Neural cell (in vitro differentiated cells): ENCODE results near the gene RYK. TPM values are rescaled to one million over a fixed set of nuclear protein-coding genes. Genes with fewer than 3 reads are reported as not detected.

ENCODE experiments used
- H2AFZ ChIP-seq: fragments of 200-600, 300-800 bp; sonication (generic), shearing (Covaris generic); 2 replicates; pipeline ENCODE4 v1.6.0; 2014; ENCODE audit warnings: low read depth, mild to moderate bottlenecking, antibody characterized with exemption, low read length, moderate library complexity
- H3F3A ChIP-seq: fragments of 200-600 bp; shearing (Covaris generic); 2 replicates; pipeline ENCODE4 v1.6.1; 2016; ENCODE audit warnings: mild to moderate bottlenecking, moderate library complexity, mixed read lengths, antibody characterized with exemption, low read length; ENCODE audit not compliant: insufficient read depth, poor library complexity, severe bottlenecking
- H3K27ac ChIP-seq: fragments of 200-600, 300-800 bp; sonication (generic), shearing (Covaris generic); 2 replicates; pipeline ENCODE4 v1.5.1; 2014; ENCODE audit warnings: mild to moderate bottlenecking, low read length, moderate library complexity
- H3K27me3 ChIP-seq: fragments of 300-800, 200-600 bp; sonication (generic), shearing (Covaris generic); 2 replicates; pipeline ENCODE4 v1.6.0; 2014; ENCODE audit warnings: mild to moderate bottlenecking, low read depth, low read length, moderate library complexity; ENCODE audit not compliant: insufficient read depth
- H3K36me3 ChIP-seq: fragments of 300-800, 200-600 bp; sonication (generic), shearing (Covaris generic); 2 replicates; pipeline ENCODE4 v1.5.1; 2014; ENCODE audit warnings: mild to moderate bottlenecking, antibody characterized with exemption, low read length, moderate library complexity; ENCODE audit not compliant: insufficient read depth
- H3K4me2 ChIP-seq: fragments of 300-800, 200-600 bp; sonication (generic), shearing (Covaris generic); 2 replicates; pipeline ENCODE4 v1.6.0; 2014; ENCODE audit warnings: mild to moderate bottlenecking, low read length
- H3K4me3 ChIP-seq: fragments of 300-800, 200-600 bp; sonication (generic), shearing (Covaris generic); 2 replicates; pipeline ENCODE4 v1.5.1; 2014; ENCODE audit warnings: mild to moderate bottlenecking, low read length, moderate library complexity
- H3K79me2 ChIP-seq: fragments of 200-600 bp; shearing (Covaris generic); replicated peaks from 2 replicates; pipeline ENCODE4 v1.6.0; 2014; ENCODE audit warnings: mild to moderate bottlenecking, low read length, moderate library complexity; ENCODE audit not compliant: insufficient read depth
- H3K9ac ChIP-seq: fragments of 300-800, 200-600 bp; sonication (generic), shearing (Covaris generic); 2 replicates; pipeline ENCODE4 v1.6.1; 2016; ENCODE audit warnings: mild to moderate bottlenecking, low read length, mixed read lengths
- H3K9me2 ChIP-seq: fragments of 200-600 bp; shearing (Covaris generic); 2 replicates; pipeline ENCODE4 v1.6.1; 2016; ENCODE audit warnings: mild to moderate bottlenecking, low read length, mixed read lengths; ENCODE audit not compliant: insufficient read depth
- H3K9me3 ChIP-seq: fragments of 200-600, 300-800 bp; sonication (generic), shearing (Covaris generic); 2 replicates; pipeline ENCODE4 v1.6.1; 2016; ENCODE audit warnings: mild to moderate bottlenecking, mixed run types, low read length, moderate library complexity, mixed read lengths
- H4K20me1 ChIP-seq: fragments of 200-600 bp; shearing (Covaris generic); 2 replicates; pipeline ENCODE4 v1.6.1; 2016; ENCODE audit warnings: mild to moderate bottlenecking, mixed run types; ENCODE audit not compliant: insufficient read depth
- EP300 ChIP-seq: fragments of 450-650 bp; conservative IDR thresholded peaks from 2 replicates; pipeline ENCODE4 v1.6.1; 2014; ENCODE audit warnings: antibody characterized with exemption, mild to moderate bottlenecking, moderate library complexity; ENCODE audit not compliant: poor library complexity, severe bottlenecking
- EZH2 ChIP-seq: fragments of 200-600, 300-800 bp; shearing (Covaris generic), sonication (generic); IDR thresholded peaks from 2 replicates; pipeline ENCODE4 v1.6.1; 2014; ENCODE audit warnings: antibody characterized with exemption, low read length, borderline replicate concordance, mild to moderate bottlenecking; ENCODE audit not compliant: insufficient read depth, poor library complexity, severe bottlenecking
- MXI1 ChIP-seq: fragments of 450-650 bp; conservative IDR thresholded peaks from 2 replicates; pipeline ENCODE4 v1.6.1; 2014; ENCODE audit warnings: antibody characterized with exemption, mild to moderate bottlenecking; ENCODE audit not compliant: poor library complexity, severe bottlenecking
- POLR2AphosphoS5 ChIP-seq: IDR thresholded peaks from 2 replicates; pipeline ENCODE4 v1.6.1; 2012
- RAD21 ChIP-seq: fragments of 450-650 bp; conservative IDR thresholded peaks from 2 replicates; pipeline ENCODE4 v1.6.1; 2014; ENCODE audit warnings: antibody characterized with exemption, mild to moderate bottlenecking, moderate library complexity
- SMC3 ChIP-seq: fragments of 450-650 bp; conservative IDR thresholded peaks from 2 replicates; pipeline ENCODE4 v1.6.1; 2014; ENCODE audit warnings: antibody characterized with exemption, mild to moderate bottlenecking, moderate library complexity; ENCODE audit not compliant: poor library complexity
- TAF1 ChIP-seq: IDR thresholded peaks from 2 replicates; pipeline ENCODE4 v1.6.1; 2012; ENCODE audit warnings: low read depth
- polyA plus RNA-seq: library from polyadenylated mRNA; depleted of rRNA; stranded (reverse); fragments of >200 nt; gene quantifications from 2 replicates; pipeline ENCODE4 v1.2.3, GENCODE V29; 2014
- TF ChIP-seq, protein P1 (sequence below): IDR thresholded peaks from 2 replicates; pipeline ENCODE4 v1.6.1; 2012; ENCODE audit warnings: borderline replicate concordance
- TF ChIP-seq, protein P2 (sequence below): fragments of 450-650 bp; IDR thresholded peaks from 2 replicates; pipeline ENCODE4 v1.5.1; 2014; ENCODE audit warnings: antibody characterized with exemption, mild to moderate bottlenecking, moderate library complexity; ENCODE audit not compliant: poor library complexity, severe bottlenecking

Gene RYK
- polyA plus RNA-seq, 1 donor from 2014 or later: 68.6 TPM

DNA sequence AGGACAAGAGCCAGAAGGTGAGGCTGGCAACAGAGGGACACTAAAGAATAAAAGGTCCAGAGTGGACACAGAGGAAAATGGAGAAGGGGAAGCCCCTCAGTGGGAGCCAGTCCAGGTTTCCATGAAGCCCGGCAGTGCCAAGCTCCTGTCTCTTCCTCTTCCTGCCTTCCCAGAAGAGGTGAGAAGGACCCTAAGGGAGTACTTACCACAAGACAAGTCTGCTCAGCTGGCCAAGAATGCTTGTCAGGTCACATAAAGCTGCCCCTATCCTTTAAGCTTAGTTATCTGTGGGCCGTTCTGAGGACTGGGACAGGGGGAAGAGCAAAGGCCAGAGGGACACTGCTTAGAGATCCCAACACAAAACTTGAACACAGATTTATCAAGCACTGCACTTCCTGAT lies 100.2 kb downstream of the RYK start:
- no peaks in the 10 kb centered on the region for H3K36me3 ChIP-seq
- no peaks in the 10 kb centered on the region for H3K9me3 ChIP-seq
- no peak for TF ChIP-seq EP300
- TF ChIP-seq POLR2AphosphoS5: no peak
- no peak for TF ChIP-seq RAD21
- TF ChIP-seq, protein P1, sequence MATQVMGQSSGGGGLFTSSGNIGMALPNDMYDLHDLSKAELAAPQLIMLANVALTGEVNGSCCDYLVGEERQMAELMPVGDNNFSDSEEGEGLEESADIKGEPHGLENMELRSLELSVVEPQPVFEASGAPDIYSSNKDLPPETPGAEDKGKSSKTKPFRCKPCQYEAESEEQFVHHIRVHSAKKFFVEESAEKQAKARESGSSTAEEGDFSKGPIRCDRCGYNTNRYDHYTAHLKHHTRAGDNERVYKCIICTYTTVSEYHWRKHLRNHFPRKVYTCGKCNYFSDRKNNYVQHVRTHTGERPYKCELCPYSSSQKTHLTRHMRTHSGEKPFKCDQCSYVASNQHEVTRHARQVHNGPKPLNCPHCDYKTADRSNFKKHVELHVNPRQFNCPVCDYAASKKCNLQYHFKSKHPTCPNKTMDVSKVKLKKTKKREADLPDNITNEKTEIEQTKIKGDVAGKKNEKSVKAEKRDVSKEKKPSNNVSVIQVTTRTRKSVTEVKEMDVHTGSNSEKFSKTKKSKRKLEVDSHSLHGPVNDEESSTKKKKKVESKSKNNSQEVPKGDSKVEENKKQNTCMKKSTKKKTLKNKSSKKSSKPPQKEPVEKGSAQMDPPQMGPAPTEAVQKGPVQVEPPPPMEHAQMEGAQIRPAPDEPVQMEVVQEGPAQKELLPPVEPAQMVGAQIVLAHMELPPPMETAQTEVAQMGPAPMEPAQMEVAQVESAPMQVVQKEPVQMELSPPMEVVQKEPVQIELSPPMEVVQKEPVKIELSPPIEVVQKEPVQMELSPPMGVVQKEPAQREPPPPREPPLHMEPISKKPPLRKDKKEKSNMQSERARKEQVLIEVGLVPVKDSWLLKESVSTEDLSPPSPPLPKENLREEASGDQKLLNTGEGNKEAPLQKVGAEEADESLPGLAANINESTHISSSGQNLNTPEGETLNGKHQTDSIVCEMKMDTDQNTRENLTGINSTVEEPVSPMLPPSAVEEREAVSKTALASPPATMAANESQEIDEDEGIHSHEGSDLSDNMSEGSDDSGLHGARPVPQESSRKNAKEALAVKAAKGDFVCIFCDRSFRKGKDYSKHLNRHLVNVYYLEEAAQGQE: no peak
- no peak for TF ChIP-seq TAF1
- TF ChIP-seq MXI1: no peak
- TF ChIP-seq SMC3: no peak
- TF ChIP-seq EZH2: no peak
- TF ChIP-seq, protein P2, sequence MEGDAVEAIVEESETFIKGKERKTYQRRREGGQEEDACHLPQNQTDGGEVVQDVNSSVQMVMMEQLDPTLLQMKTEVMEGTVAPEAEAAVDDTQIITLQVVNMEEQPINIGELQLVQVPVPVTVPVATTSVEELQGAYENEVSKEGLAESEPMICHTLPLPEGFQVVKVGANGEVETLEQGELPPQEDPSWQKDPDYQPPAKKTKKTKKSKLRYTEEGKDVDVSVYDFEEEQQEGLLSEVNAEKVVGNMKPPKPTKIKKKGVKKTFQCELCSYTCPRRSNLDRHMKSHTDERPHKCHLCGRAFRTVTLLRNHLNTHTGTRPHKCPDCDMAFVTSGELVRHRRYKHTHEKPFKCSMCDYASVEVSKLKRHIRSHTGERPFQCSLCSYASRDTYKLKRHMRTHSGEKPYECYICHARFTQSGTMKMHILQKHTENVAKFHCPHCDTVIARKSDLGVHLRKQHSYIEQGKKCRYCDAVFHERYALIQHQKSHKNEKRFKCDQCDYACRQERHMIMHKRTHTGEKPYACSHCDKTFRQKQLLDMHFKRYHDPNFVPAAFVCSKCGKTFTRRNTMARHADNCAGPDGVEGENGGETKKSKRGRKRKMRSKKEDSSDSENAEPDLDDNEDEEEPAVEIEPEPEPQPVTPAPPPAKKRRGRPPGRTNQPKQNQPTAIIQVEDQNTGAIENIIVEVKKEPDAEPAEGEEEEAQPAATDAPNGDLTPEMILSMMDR: no peak

DNA sequence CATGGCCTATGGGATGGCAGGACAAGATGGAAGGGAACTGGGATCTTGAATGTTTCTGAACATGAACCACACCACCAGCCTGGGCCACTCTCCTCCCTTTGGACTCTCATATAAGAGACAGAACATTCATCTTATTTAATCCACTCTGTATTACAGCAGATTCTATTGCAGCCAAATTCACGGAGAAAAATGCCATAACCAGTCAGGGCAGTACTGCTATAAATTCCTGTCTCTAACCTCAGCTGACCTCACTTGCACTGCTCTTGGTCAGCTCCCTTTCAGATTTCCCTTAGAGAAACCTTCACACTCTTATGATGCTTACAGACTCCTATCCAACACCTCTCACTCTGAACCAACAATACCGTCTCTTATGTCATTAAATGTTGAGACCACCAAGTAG lies 101.4 kb downstream of the RYK start:
- no peak for TF ChIP-seq RAD21
- no peak for TF ChIP-seq POLR2AphosphoS5
- no peak for TF ChIP-seq SMC3
- TF ChIP-seq, protein P1: no peak
- TF ChIP-seq TAF1: no peak
- TF ChIP-seq, protein P2: no peak
- TF ChIP-seq MXI1: no peak
- TF ChIP-seq EZH2: no peak
- TF ChIP-seq EP300: no peak
- Histone ChIP-seq H3K9me2 (no peaks in the 10 kb centered on the region), H3K9me3 (no peaks in the 10 kb centered on the region)

More for the DNA sequence above, 100.2 kb downstream of the RYK start:
- Histone ChIP-seq H3K79me2 (no peaks in the 10 kb centered on the region), H3K9me2 (no peaks in the 10 kb centered on the region), H3K27me3 (no peaks in the 10 kb centered on the region), H3K4me2 (no peak overlapping the region), H3F3A (no peaks in the 10 kb centered on the region), H3K27ac (no peak overlapping the region), H3K9ac (no peak overlapping the region), H2AFZ (no peak overlapping the region), H4K20me1 (no peaks in the 10 kb centered on the region), H3K4me3 (no peak overlapping the region)

More for the DNA sequence above, 101.4 kb downstream of the RYK start:
- Histone ChIP-seq H3K4me2 (no peak overlapping the region), H3F3A (no peaks in the 10 kb centered on the region), H3K27me3 (no peaks in the 10 kb centered on the region), H3K27ac (no peak overlapping the region), H4K20me1 (no peaks in the 10 kb centered on the region), H3K4me3 (no peak overlapping the region), H2AFZ (no peak overlapping the region), H3K79me2 (no peaks in the 10 kb centered on the region), H3K36me3 (no peaks in the 10 kb centered on the region), H3K9ac (no peak overlapping the region)
